ENCODE results near the gene IL34.

Gene IL34

DNA sequence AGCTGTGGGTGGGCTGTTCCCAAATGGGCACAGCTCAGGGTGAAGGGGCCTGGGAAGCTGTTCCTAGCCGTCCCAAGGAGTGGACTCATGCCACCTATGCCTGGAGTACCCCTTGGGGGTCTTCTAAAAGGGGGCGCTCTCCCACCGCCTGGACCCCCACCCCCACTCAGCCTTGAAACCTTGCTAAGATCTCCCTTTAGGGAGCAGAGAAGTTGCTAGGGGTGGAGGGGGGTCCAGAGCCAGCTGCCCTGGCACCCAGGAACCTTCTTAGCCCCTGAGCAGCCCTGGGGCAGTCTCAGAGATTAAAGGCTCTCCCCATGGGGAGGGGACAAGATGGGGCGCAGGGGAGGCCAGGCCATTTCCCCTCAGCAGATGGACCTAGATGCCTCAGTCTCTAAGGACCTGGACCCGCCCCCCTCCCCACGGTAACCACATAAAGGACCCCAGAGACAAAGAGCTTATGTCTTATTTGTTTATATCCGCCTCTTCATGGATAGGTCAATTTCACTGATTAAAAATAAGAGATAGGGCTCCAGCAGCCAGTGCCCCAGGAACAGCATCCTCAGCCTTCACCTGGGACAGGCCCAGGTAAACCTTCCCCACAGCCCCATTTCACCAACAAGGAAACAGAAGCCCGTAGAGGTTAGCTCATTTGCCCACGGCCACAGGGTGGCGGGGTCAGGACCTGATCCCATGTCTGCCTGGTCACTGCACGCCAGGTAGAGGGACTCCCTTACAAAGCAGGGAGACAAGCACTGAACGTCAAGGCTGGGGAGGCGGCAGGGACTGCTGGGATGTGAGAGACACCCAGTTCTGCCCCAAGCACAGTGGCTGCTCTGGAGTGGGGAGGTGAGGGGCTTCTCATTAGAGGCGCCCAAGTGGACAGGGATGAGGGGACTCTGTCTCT is 36.1 kb downstream of the IL34 start:
- H3K36me3 Mint-ChIP-seq = peaks cover 8% of the 10 kb centered on the region
- no peak overlapping the region for H3K4me3 Mint-ChIP-seq
- no peak for DNase-seq
- H3K27ac Mint-ChIP-seq = no peak overlapping the region
- no peaks in the 10 kb centered on the region for H3K9me3 Mint-ChIP-seq
- peaks cover 28% of the 10 kb centered on the region for H3K4me1 Mint-ChIP-seq
- H3K27me3 Mint-ChIP-seq = peaks cover 46% of the 10 kb centered on the region
- CTCF ChIA-PET = interaction anchor here (0.8 to 6.8 kb wide), 2 partner anchors 85 to 88 kb away, joined by 3 to 87 read pairs; no protein-coding TSS in a partner anchor

DNA sequence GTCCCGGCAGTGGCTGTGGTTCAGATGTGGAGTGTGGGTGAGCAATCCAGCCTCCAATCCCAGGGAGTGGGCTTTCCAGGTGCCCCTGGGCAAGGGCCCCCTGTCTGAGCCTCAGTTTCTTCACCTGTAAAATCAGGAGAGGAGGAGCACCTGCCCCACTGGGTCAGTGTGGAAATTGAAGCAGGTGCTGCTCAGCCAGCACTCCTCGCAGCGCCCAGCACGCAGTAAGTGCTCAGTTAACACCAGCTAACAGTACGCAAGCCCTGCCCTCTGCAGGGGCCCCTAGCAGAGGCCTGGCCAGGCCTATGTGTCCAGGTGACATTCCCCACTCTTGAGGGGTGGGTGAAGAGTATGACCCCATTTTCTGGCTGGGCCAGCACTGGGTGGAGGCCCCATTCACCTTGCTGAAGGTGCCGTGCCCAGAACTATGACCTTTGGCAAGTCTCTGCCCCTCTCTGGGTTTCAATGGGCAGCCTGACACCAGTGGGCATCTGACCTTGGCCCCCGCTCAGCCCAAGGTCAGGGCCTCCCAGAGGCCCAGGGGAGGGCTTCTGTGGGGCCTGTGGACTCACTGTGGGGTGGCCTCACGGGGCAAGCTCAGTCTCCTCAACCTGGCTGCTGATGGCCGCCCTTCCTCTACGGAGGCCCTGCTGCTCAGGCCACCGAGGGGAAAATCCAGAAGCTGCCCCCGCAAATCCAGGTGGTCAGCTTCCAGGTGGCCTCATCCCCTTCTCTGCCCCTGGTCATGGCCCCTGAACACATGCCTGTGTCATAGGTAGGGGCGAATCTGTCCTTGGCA is 37.0 kb downstream of the IL34 start:
- Mint-ChIP-seq H3K4me3 (no peak overlapping the region), H3K27me3 (peaks cover 49% of the 10 kb centered on the region)

DNA sequence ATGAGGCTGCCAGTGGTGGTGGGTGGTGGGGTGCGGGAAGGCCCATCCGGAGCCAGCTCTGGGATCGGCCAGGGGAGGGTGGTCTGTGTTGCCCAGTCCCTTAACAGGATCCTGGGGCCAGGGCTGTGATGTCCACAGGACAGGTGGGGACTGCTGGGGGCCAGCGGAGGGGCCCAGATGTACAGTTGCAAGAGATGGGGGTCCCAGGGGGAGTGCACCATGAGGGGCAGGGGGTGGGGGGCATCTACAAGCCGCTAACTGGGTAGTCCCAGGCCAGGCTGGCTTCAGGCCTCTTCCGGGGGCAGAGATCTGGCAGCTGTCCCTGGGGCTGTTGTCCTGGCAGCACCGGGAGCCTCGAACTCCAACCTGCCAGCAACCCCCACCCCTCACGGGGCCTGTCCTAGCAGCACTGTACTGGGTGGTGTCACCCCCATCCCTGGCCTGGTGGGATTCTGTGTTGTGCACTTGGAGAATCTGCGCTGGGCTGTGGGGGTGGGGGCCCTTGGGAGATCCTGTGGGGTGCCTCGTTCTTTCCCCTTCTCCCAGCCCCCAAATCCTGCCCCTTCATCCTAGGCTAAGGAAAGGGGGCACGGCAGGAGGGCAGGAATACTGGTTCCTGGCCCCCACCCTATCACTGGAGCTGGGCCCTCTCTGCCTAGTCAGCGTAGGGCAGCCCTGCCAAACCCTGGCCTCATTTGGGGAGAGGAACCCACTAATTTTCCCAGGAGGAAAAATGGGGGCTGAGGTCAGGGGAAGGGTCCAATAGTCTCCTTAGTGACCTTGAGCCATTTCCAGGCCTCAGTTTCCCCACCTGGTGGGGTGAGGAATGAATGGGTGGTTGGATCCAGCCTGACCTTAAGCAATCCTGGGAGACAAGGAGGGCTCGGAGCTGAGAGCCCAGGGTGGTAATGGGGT is 38.0 kb downstream of the IL34 start:
- Mint-ChIP-seq H3K36me3 (peaks cover 4% of the 10 kb centered on the region), H3K27me3 (peaks cover 49% of the 10 kb centered on the region), H3K4me1 (peaks cover 24% of the 10 kb centered on the region), H3K4me3 (peak overlapping the region; percentile 76), H3K27ac (peak overlapping the region; percentile 65), H3K9me3 (no peaks in the 10 kb centered on the region)
- CTCF ChIA-PET = interaction anchor here (1.0 to 6.8 kb wide), 3 partner anchors 54 to 87 kb away, joined by 3 to 87 read pairs (median 37); no protein-coding TSS in a partner anchor
- no peak for DNase-seq

More for the DNA sequence above, 37.0 kb downstream of the IL34 start:
- H3K36me3 Mint-ChIP-seq = peaks cover 8% of the 10 kb centered on the region
- no peaks in the 10 kb centered on the region for H3K9me3 Mint-ChIP-seq
- CTCF ChIA-PET = interaction anchor here (0.8 to 6.8 kb wide), 3 partner anchors 55 to 88 kb away, joined by 3 to 87 read pairs (median 3); no protein-coding TSS in a partner anchor
- no peak overlapping the region for H3K27ac Mint-ChIP-seq
- DNase-seq = no peak
- H3K4me1 Mint-ChIP-seq = peaks cover 28% of the 10 kb centered on the region

DNA sequence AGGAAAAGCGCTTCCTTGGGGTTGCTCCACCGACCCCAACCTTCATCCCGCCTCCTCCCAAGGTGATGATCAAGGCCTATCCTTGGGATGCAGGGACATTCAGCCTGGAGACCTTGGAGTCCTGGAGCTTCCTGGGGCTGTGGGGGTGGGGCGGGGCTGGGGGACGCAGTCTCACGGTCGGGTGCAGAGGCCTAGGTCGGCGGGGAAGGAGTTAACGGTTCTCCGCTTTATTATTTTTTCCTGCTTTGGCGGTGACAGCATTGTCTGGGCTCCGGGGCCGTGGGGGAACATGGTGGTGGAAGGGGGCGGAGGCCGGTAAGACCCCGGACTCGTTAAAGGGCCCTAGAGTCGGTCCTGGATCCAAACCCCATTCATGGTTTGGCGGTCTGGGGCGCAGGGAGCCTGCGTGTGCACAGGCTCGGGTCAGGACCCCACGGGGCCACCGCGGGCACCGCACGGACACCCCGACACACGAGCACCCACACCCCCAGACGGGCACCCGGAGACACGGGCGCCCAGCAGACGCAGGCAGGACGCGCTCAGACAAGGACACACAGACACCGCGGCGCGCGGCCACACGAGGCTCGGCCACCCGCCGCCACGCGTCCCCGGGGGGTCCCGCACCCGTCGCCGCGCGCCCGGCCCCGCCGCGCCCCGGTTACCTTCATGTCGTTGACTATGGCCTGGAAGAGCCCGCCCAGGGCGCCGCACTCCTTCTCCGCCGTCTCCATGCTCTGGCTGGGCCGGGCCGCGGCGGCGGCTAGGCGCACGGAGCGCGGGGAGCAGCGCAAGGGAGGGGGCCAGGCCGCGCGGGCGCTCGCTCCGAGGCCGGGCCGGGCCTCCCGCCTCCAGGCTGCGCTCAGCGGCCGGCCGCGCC is 38.9 kb downstream of the IL34 start:
- Mint-ChIP-seq H3K27ac (no peak overlapping the region), H3K4me3 (peak overlapping the region; percentile 76), H3K9me3 (no peaks in the 10 kb centered on the region), H3K4me1 (peaks cover 27% of the 10 kb centered on the region), H3K36me3 (peaks cover 2% of the 10 kb centered on the region), H3K27me3 (peaks cover 49% of the 10 kb centered on the region)
- peak; percentile 42 for DNase-seq
- CTCF ChIA-PET = interaction anchor here (6.1 kb wide), 1 partner anchor 85 kb away, joined by 37 read pairs; no protein-coding TSS in a partner anchor

- Mint-ChIP-seq H3K9me3 (no peaks in the 10 kb centered on the region), H3K4me1 (peaks cover 25% of the 10 kb centered on the region), H3K36me3 (peaks cover 2% of the 10 kb centered on the region), H3K27ac (peak within 1 kb of the TSS; percentile 52), H3K27me3 (peaks cover 48% of the 10 kb centered on the region), H3K4me3 (peak within 1 kb of the TSS; percentile 76)
- CTCF ChIA-PET = interaction anchor here (6.1 kb wide), 1 partner anchor 85 kb away, joined by 37 read pairs; no protein-coding TSS in a partner anchor
- DNase-seq = peak; percentile 73
Measured at GRCh38 chr16:70685938-70686375, 39.6 kb downstream of the IL34 start, which contains the start of gene MTSS2. TSS of gene MTSS2 (minus strand) at chr16:70686053. CDS start at chr16:70685791, 262 bp downstream.

DNA sequence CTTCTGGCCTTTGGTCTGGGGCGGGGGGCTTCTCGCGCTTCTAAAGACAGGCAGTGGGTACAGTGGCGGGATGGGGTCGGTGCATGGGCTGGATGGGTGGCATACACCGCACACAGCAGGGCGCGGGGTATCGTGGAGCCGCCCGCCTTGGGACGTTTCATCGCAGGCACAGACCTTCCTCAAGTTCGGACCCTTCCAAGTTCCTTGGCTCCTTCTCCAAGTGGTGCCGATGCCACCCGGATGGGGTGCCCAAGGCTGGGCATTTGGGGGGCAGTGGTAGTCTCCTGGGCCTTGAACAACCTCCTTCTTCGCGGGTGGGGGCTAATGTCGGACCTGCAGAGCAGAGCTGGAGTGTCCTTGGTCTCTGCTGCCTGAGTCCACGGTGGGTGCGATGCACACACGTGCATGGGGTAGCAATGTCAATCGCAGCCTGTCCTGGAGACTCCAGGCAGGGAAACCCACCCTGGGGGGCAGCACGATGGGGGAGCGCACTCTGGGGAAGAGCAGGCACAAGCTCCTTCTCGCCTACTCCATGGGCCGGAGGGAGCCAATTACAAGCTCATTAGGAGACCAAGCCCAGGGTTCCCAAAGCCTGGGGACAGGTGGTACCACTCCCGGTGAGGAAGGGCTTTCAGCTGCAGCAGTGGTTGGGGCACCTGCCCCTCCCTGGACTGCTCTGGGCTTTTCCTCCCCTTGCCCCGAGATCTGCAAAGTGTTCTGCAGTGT is 40.2 kb downstream of the IL34 start:
- Mint-ChIP-seq H3K4me1 (peaks cover 23% of the 10 kb centered on the region), H3K4me3 (peak overlapping the region; percentile 62), H3K9me3 (no peaks in the 10 kb centered on the region), H3K27me3 (peaks cover 47% of the 10 kb centered on the region), H3K36me3 (peaks cover 2% of the 10 kb centered on the region), H3K27ac (peak overlapping the region; percentile 52)
- CTCF ChIA-PET = interaction anchor here (6.1 kb wide), 1 partner anchor 84 kb away, joined by 37 read pairs; no protein-coding TSS in a partner anchor
- DNase-seq = no peak

GRCh38 chr16:70687102-70687511 is 40.7 kb downstream of the IL34 start:
- CTCF ChIA-PET = interaction anchor here (6.1 kb wide), 1 partner anchor 84 kb away, joined by 37 read pairs; no protein-coding TSS in a partner anchor
- H3K27ac Mint-ChIP-seq = no peak overlapping the region

DNA sequence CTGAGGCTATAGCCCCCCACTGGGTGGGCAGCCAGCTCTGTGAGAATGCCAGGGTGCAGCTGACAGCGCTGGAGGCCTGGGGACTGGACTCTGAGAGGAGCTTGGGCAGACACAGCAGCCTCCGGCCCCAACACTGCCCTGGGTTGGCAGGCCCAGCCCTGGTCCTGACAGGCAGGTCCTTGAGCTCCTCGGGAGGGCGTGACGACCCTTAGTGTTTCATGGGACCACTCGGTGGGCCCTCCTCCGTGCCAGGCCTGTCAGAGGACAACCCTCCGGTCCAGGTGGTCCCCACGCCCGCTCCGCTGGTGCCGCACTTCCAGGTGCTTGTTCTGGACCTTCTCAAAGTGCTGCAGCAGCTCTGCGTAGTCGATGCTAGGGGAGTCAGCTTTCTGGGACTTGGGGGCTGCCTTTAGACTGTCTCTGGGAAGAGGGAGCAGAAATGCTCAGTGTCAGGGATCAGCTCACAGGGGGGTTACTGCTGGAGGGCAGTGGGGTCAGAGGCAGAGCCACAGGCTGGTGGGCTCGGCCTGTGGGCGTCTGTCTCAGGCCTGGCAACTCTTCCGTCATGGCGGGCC is 41.4 kb downstream of the IL34 start:
- Mint-ChIP-seq H3K4me1 (peaks cover 19% of the 10 kb centered on the region), H3K27ac (no peak overlapping the region), H3K36me3 (peaks cover 2% of the 10 kb centered on the region), H3K27me3 (peaks cover 45% of the 10 kb centered on the region), H3K9me3 (no peaks in the 10 kb centered on the region), H3K4me3 (no peak overlapping the region)
- CTCF ChIA-PET = interaction anchor here (6.1 kb wide), 1 partner anchor 83 kb away, joined by 37 read pairs; no protein-coding TSS in a partner anchor
- no peak for DNase-seq

More at GRCh38 chr16:70687102-70687511, 40.7 kb downstream of the IL34 start:
- Mint-ChIP-seq H3K27me3 (peaks cover 47% of the 10 kb centered on the region), H3K9me3 (no peaks in the 10 kb centered on the region), H3K4me1 (peaks cover 23% of the 10 kb centered on the region), H3K36me3 (peaks cover 2% of the 10 kb centered on the region), H3K4me3 (peak overlapping the region; percentile 62)
- no peak for DNase-seq

DNA sequence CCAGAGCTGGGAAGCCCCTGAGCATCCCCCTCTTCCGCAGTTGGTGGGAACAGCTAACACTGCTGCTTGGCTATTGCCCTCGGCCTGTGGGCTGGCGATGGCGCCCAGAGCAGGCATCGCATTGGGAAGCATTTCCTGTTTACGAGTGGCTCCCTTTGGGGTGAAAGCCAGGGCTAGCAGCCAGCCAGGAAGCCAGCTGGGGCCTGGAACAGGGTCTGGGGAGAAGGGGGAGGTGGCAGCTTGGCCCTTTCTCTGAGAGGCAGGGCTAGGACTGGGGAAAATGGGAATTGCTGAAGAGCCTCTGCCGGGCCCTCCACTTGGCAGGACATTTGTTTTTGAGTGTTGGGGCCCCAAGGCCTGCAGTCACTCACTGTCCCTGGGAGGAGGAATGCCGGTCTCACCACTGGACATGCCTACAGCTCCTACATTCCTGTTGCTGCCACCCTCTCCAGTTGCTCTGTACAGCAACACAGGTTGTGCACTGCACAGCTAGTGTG is 41.9 kb downstream of the IL34 start:
- H3K27ac Mint-ChIP-seq = no peak overlapping the region
- H3K4me3 Mint-ChIP-seq = no peak overlapping the region
- H3K4me1 Mint-ChIP-seq = peaks cover 17% of the 10 kb centered on the region
- no peak for DNase-seq
- H3K27me3 Mint-ChIP-seq = peaks cover 41% of the 10 kb centered on the region
- CTCF ChIA-PET = interaction anchor here (6.1 kb wide), 1 partner anchor 82 kb away, joined by 37 read pairs; no protein-coding TSS in a partner anchor
- H3K36me3 Mint-ChIP-seq = peaks cover 2% of the 10 kb centered on the region
- H3K9me3 Mint-ChIP-seq = no peaks in the 10 kb centered on the region

DNA sequence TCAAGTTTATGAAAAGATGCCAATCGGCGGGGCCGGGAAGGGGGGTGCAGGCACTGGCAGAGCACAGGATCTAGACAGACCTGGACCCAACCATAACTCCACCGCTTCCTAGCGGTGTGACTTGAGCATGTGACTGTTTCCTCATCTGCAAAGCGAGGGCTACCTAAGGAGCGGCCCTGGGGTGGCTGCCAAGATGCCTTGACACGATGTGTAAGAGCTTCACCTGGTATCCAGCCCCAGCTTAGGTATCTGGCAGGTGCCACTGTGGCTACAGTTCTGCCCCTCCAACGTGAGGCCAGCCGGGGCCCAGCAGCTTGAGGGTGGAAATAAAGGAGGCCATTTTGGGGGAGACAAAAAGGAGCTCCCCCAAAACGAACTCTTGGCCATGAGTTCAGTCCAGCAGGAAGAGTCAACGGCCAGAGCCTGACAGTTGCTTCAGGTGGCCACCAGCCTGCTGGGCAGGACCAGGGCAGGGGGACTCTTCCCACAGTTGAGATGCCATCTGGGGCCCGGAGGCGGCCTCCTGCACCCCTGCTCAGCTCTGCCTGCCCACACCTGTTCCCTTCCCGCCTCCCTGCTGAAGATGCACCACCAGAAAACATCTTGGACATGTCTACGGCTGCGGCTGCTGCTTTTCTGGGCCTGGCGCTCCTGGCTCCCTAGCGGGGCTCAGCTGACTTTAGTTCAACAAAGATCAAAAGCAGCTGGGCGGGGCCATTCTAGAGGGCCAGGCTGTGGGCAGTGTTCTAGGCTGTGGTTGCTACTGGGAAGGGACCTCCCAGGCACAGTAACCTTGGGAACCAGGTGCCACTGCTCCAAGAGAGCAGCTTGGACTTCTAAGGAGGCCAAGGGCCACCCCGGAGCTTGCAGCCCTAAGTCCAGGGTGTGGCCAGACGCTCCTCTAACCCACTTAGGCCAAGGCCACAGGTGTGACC is 42.9 kb downstream of the IL34 start:
- H3K27ac Mint-ChIP-seq = no peak overlapping the region
- CTCF ChIA-PET = interaction anchor here (6.1 kb wide), 1 partner anchor 81 kb away, joined by 37 read pairs; no protein-coding TSS in a partner anchor
- H3K9me3 Mint-ChIP-seq = no peaks in the 10 kb centered on the region
- no peak overlapping the region for H3K4me3 Mint-ChIP-seq
- peaks cover 18% of the 10 kb centered on the region for H3K4me1 Mint-ChIP-seq
- H3K27me3 Mint-ChIP-seq = peaks cover 30% of the 10 kb centered on the region
- peaks cover 3% of the 10 kb centered on the region for H3K36me3 Mint-ChIP-seq
- DNase-seq = peak; percentile 43
